Muscle of leg (tissue), 16 donors: ENCODE results near the gene TNFSF8. TPM values are rescaled to one million over a fixed set of nuclear protein-coding genes. Genes with fewer than 3 reads are reported as not detected.

ENCODE experiments used
- DNase-seq: peaks from one replicate; pipeline ENCODE4 v3.0.0; 2013
- H3K27ac ChIP-seq: one replicate; pipeline ENCODE4 v1.5.1; 2013; ENCODE audit warnings: mild to moderate bottlenecking, low read length, control low read depth
- H3K27me3 ChIP-seq: one replicate; pipeline ENCODE4 v1.6.1; 2013; ENCODE audit warnings: low read length; ENCODE audit not compliant: control insufficient read depth, insufficient read depth
- H3K36me3 ChIP-seq: one replicate; pipeline ENCODE4 v1.6.1; 2013; ENCODE audit warnings: low read length; ENCODE audit not compliant: control insufficient read depth, insufficient read depth
- H3K4me1 ChIP-seq: one replicate; pipeline ENCODE4 v1.6.1; 2013; ENCODE audit warnings: low read length; ENCODE audit not compliant: control insufficient read depth, insufficient read depth
- H3K4me3 ChIP-seq: one replicate; pipeline ENCODE4 v1.5.1; 2013; ENCODE audit warnings: low read length, control low read depth
- H3K9me3 ChIP-seq: replicated peaks from 2 replicates; pipeline ENCODE4 v1.6.1; 2013; ENCODE audit warnings: low read depth, low read length; ENCODE audit not compliant: control insufficient read depth
- WGBS: methylation state at CpG from one replicate; pipeline ENCODE4 v1.1.5; 2013; ENCODE audit warnings: missing lambda C conversion rate; ENCODE audit not compliant: insufficient coverage; 5-methylcytosine and 5-hydroxymethylcytosine counted together
- long read RNA-seq, 11 donors: transcript quantifications; one replicate each; lab custom pipeline, GENCODE V29; 2026
- polyA plus RNA-seq, 8 donors: library from polyadenylated mRNA; unstranded; fragments of 120-200 nt; gene quantifications; one replicate each; pipeline versions ENCODE4 v1.2.1 to v1.2.3, GENCODE V29; 2013; ENCODE audit warnings: inconsistent platforms in 1 of 8, low replicate concordance in 1 of 8; ENCODE audit not compliant: insufficient read length in 8 of 8, insufficient read depth in 1 of 8
- total RNA-seq: library from RNA; stranded (reverse); fragments of 120-200 nt; gene quantifications from one replicate; pipeline ENCODE4 v1.2.4, GENCODE V29; 2013

The TNFSF8 gene, protein sequence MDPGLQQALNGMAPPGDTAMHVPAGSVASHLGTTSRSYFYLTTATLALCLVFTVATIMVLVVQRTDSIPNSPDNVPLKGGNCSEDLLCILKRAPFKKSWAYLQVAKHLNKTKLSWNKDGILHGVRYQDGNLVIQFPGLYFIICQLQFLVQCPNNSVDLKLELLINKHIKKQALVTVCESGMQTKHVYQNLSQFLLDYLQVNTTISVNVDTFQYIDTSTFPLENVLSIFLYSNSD
- total RNA-seq (0.49 TPM), polyA plus RNA-seq (under 1 TPM; 0.28 to 0.85 (median 0.63) TPM)
- long read RNA-seq, donor 1: 0 reads
- long read RNA-seq, donor 2: 0 reads
- long read RNA-seq, donor 3: 0 reads
- long read RNA-seq, donor 4: 0 reads
- long read RNA-seq, donor 5, partial matches to known transcripts: 0 of 1 reads
- long read RNA-seq, donor 5, other reads (novel, unspliced or antisense): 0 of 1 reads
- long read RNA-seq, donor 6: 0 reads
- long read RNA-seq, donor 7, partial matches to known transcripts: 0 of 1 reads
- long read RNA-seq, donor 7, other reads (novel, unspliced or antisense): 0 of 1 reads
- long read RNA-seq, donor 8: 0 reads
- long read RNA-seq, donor 9, partial matches to known transcripts: 0 of 1 reads
- long read RNA-seq, donor 9, other reads (novel, unspliced or antisense): 0 of 1 reads
- long read RNA-seq, donor 10: 0 reads
- long read RNA-seq, donor 11: 0 reads

GRCh38 chr9:114930056-114930812 is at the start of gene TNFSF8:
Gene TNFSF8 (minus strand): TSS chr9:114930591. CDS start chr9:114930303, 288 bp downstream.
- H3K27me3 ChIP-seq: no peaks in the 10 kb centered on the region
- H3K4me1 ChIP-seq: no peaks in the 10 kb centered on the region
- 78% methylated on average over 16 of the region's 24 CpGs for WGBS
- H3K4me3 ChIP-seq: peak within 1 kb of the TSS; percentile 27
- peak; percentile 35 for DNase-seq
- peak within 1 kb of the TSS; percentile 20 for H3K27ac ChIP-seq
- no peaks in the 10 kb centered on the region for H3K36me3 ChIP-seq
- H3K9me3 ChIP-seq: no peaks in the 10 kb centered on the region

GRCh38 chr9:114973216-114973615 is 42.8 kb upstream of the TNFSF8 start:
- H3K36me3 ChIP-seq: no peaks in the 10 kb centered on the region
- H3K9me3 ChIP-seq: no peaks in the 10 kb centered on the region
- H3K4me3 ChIP-seq: no peak overlapping the region
- H3K27me3 ChIP-seq: no peaks in the 10 kb centered on the region
- no peak overlapping the region for H3K27ac ChIP-seq
- WGBS: 100% methylated on average over 1 of the region's 2 CpGs
- H3K4me1 ChIP-seq: no peaks in the 10 kb centered on the region
- DNase-seq: no peak

- H3K36me3 ChIP-seq: no peaks in the 10 kb centered on the region
- H3K27ac ChIP-seq: no peak overlapping the region
- no peak overlapping the region for H3K4me3 ChIP-seq
- H3K27me3 ChIP-seq: no peaks in the 10 kb centered on the region
- H3K9me3 ChIP-seq: no peaks in the 10 kb centered on the region
- DNase-seq: no peak
- WGBS: no CpG with 5 or more reads among the region's 3 CpGs
- no peaks in the 10 kb centered on the region for H3K4me1 ChIP-seq
These were observed 42.2 kb upstream of the TNFSF8 start for GRCh38 chr9:114972510-114973136.

GRCh38 chr9:114969269-114969668 is 38.9 kb upstream of the TNFSF8 start:
- Histone ChIP-seq H3K9me3 (no peaks in the 10 kb centered on the region), H3K27ac (no peak overlapping the region), H3K27me3 (no peaks in the 10 kb centered on the region), H3K4me1 (no peaks in the 10 kb centered on the region), H3K4me3 (no peak overlapping the region), H3K36me3 (no peaks in the 10 kb centered on the region)
- no peak for DNase-seq
- WGBS: no CpG with 5 or more reads among the region's 1 CpG

GRCh38 chr9:114968671-114969070 is 38.3 kb upstream of the TNFSF8 start:
- H3K4me1 ChIP-seq: no peaks in the 10 kb centered on the region
- H3K27ac ChIP-seq: no peak overlapping the region
- WGBS: no CpG with 5 or more reads among the region's 1 CpG
- H3K4me3 ChIP-seq: no peak overlapping the region
- H3K36me3 ChIP-seq: no peaks in the 10 kb centered on the region
- peak; percentile 17 for DNase-seq
- no peaks in the 10 kb centered on the region for H3K27me3 ChIP-seq
- H3K9me3 ChIP-seq: no peaks in the 10 kb centered on the region

- no CpG with 5 or more reads among the region's 1 CpG for WGBS
- Histone ChIP-seq H3K9me3 (peaks cover 2% of the 10 kb centered on the region), H3K27ac (no peak overlapping the region), H3K27me3 (no peaks in the 10 kb centered on the region), H3K4me3 (no peak overlapping the region), H3K4me1 (no peaks in the 10 kb centered on the region), H3K36me3 (no peaks in the 10 kb centered on the region)
- no peak for DNase-seq
These were observed 35.2 kb upstream of the TNFSF8 start for GRCh38 chr9:114965564-114965963.

DNA sequence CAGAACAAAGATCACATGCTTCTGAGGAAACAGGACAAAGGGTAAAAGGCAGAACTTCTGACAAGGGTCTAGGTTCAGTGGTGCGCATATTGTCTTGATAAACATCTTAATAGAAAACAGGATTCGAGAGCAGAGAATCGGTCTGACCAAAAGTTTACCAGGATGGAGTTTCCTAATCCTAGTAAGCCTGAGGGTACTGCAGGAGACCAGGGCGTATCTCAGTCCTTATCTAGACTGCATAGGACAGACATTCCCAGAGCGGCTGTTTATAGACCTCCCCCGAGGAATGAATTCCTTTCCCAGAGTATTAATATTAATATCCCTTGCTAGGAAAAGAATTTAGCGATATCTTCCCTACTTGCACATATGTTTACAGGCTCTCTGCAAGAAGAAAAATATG is 32.4 kb upstream of the TNFSF8 start:
- Histone ChIP-seq H3K4me1 (no peaks in the 10 kb centered on the region), H3K36me3 (no peaks in the 10 kb centered on the region), H3K9me3 (peaks cover 2% of the 10 kb centered on the region), H3K27me3 (no peaks in the 10 kb centered on the region), H3K4me3 (no peak overlapping the region), H3K27ac (no peak overlapping the region)
- DNase-seq: no peak
- WGBS: 80% methylated on average over 1 of the region's 7 CpGs

GRCh38 chr9:114960276-114960675 is 29.9 kb upstream of the TNFSF8 start:
- H3K9me3 ChIP-seq: peaks cover 2% of the 10 kb centered on the region
- no peak overlapping the region for H3K27ac ChIP-seq
- no peak overlapping the region for H3K4me3 ChIP-seq
- H3K4me1 ChIP-seq: no peaks in the 10 kb centered on the region
- H3K27me3 ChIP-seq: no peaks in the 10 kb centered on the region
- H3K36me3 ChIP-seq: no peaks in the 10 kb centered on the region
- no peak for DNase-seq
- no CpG with 5 or more reads among the region's 3 CpGs for WGBS

DNA sequence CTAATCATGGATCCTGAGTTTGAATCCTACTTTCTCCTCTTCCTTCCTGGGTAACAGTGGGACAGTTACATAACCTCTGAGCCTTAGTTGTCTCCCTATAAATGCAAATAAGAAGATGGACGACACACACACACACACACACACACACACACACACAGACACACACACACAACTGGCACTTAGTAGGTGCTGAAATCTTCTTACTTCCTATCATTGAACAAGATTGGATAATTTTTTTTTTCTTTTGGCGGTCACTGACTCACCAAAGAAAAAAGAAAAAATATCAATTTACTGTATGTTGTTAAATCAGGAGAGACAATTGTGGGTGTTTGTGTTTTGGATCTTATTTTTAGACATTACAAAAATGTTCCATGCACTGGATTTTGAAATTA is 28.4 kb upstream of the TNFSF8 start:
- no peak for DNase-seq
- Histone ChIP-seq H3K27me3 (no peaks in the 10 kb centered on the region), H3K4me3 (no peak overlapping the region), H3K36me3 (no peaks in the 10 kb centered on the region), H3K4me1 (no peaks in the 10 kb centered on the region), H3K27ac (peak overlapping the region; percentile 5), H3K9me3 (peaks cover 2% of the 10 kb centered on the region)
- no CpG with 5 or more reads among the region's 2 CpGs for WGBS
